ENCODE measurements around the gene MEMO1.
"Not testable (repeated sequence)": the region's sequence is repeated elsewhere in the genome, so short reads cannot be mapped to it uniquely, and the experiment has no call there.

Gene MEMO1

DNA sequence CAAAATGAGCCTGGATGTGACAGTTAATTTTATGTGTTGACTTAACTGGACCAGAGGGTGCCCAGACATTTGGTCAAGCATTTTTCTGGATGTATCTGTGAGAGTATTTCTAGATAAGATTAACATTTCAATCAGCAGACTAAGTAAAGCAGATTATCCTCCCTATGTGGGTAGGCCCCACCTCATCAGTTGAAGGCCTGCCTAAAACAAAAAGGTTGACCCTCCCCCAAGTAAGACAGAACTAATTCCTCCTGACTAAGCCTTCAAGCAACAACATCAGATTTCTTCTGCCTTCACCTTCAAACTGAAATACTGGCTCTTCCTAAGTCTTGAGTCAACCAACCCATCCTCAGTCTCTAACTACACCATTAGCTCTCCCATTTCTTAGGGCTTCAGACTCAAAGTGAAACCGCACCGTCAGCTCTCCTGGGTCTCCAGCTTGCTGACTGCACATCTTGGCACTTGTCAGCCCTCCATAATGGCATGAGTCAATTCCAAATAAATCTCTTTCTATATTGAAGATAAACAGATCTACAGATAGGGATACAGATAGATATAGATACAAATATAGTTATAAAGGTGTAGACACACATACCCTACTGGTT lies 47.9 kb downstream of the MEMO1 start:
- FAIRE-seq (peak; percentile 11), DNase-seq (ENCODE audit: insufficient read length, low spot score) (no peak)

DNA sequence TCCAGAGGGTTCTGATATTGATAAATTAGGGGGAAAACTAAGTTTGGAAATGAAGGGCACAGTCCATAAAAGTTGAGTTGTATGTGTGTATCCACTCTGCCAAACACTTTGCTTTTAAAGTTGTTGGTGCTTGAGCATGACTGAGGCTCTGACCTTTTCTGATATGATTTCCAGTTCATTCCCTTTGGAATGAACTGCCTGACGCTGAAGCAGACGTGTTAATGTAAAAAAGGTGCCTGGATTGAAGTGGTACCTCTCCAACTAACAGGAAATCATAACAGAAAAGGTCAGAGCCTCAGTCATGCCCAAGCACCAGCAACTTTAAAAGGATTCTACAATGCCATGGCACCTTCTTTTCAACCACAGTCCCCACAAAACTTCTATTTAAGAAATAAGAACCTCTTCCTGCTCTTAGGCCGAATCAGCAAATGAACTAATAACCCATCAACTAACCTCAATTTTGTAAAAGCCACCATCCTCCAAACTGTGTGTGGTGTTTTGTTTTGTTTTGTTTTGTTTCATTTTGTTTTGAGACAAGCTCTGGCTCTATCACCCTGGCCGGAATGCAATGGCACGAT lies 52.6 kb downstream of the MEMO1 start:
- no peak for DNase-seq (ENCODE audit: insufficient read length, low spot score)
- FAIRE-seq, result peak; percentile 37

DNA sequence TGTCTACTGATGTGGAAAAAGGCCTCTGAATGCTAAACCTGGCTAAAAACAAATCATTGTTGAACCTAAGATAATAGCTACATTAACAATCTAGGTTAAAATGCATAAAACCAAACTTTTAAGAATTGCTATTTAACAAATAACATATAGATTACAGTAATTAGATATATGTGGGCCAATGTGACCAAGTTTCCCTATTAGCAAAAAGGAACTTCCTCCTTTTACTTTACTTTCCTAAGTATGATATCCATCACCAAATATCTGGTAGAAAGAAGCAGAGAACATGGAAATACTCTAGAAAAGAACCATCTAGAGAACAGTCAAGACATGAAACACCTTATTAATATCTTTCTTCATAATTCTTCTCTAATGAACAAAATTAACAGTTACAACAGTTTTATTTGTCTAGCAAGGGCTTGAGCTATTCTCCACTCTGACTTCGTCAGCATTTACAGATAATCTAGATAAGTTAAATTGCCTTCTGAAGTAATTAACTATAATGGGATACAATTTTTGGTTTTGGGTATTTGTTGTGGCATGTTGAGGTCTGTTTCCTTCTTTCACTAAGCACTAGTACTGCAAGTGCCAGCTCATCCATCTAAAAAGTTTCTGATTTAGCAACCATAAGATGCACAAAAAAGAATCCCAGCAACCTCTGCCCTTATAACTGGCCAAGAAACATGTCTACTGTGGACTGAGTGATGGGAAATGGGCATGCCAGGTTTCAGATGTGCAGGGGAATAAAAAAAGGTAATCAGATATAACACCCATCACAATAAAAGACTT lies 53.3 kb downstream of the MEMO1 start:
- DNase-seq (ENCODE audit: insufficient read length, low spot score) (no peak), FAIRE-seq (no peak)

DNA sequence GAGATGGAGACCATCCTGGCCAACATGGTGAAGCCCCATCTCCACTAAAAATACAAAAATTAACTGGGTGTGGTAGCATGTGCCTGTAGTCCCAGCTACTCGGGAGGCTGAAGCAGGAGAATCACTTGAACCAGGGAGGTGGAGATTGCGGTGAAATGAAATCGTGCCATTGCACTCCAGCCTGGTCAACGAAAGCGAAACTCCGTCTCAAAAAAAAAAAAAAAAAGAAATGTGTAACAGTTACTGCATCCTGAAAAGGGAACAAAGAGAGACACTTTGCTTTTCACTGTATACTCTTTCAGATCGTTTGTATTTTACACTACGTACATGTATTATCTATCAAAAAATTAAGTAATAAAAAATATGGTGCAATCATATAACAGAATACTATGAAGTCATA lies 53.9 kb downstream of the MEMO1 start:
- not testable (repeated sequence) for FAIRE-seq; DNase-seq (ENCODE audit: insufficient read length, low spot score)

DNA sequence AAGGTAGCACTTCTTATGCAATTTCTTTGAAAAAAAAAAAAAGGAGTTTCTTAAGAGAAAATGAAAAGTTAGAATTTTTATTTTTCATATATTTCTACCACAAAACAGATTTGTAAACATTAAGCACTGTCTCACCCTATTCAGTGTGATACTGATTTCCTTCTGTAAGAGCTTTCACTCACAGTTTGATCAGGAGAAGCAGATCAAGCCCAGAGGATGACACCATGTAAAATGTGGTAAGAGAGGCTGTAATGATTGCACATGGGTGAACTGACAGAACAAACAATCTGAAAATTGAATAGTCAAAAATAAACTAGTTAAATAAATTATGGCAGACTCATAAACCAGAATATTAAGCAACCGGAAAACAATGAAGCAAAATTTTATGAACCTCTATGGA lies 54.5 kb downstream of the MEMO1 start:
- DNase-seq (ENCODE audit: insufficient read length, low spot score), result no peak
- FAIRE-seq, result no peak

DNA sequence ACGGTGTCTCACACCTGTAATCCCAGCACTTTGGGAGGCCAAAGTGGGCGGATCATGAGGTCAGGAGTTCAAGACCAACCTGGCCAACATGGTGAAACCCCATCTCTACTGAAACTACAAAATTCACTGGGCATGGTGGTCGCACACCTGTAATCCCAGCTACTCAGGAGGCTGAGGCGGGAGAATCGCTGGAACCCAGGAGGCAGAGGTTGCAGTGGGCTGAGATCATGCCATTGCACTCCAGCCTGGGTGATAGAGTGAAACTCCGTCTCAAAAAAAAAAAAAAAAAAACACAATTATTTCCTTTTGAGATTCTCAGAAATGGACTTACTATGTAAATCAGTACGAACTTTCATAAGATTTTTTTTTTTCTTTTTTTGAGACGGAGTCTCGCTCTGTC lies 57.7 kb downstream of the MEMO1 start:
- DNase-seq (ENCODE audit: insufficient read length, low spot score); FAIRE-seq: not testable (repeated sequence)

DNA sequence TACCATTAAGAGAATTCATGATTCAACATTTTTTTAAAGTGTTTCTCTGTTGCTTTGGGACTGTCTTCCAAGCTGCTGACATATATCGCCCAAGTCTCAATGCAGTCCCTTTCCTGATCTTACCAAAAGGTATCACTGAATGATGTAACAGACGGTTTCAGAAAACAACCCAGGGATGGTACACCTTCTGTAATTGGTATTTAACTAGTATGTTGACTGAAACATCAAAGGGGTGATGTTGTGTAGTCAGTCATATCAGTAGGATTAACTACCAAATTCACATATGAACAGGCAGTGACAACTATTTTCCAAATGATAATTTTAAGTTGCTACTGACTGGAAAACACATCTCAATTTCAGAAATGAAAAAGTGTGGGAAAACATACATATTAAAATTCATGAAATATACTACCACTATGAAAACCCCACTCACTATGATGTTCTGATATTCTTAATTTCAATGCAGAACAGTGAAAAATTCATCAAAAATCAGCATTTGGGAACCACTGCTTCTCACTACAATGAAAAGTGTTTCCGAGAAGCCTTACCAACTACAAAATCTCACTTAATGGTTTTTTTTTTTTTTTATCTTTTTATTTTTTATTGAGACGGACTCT lies 59.8 kb downstream of the MEMO1 start:
- no peak for DNase-seq (ENCODE audit: insufficient read length, low spot score)
- FAIRE-seq, result peak; percentile 67

DNA sequence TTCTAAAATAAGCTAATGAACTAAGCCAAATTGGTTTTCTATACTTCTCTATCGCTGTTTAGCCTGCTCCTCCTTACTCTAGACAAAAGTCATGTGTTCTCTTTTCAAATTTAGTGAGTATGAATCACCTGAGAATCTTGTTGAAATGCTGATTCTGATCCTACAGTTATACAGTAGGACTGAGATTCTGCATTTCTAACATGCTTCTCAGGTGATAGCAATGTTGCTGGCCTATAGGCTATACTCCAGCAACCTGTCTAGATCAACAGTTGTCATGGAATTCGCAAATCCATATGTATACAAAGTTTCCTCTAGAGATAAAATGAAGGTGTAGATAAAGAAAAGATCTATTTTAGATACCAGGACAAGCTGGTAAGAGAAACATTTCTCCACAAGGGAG lies 62.9 kb downstream of the MEMO1 start:
- FAIRE-seq, result peak; percentile 77

DNA sequence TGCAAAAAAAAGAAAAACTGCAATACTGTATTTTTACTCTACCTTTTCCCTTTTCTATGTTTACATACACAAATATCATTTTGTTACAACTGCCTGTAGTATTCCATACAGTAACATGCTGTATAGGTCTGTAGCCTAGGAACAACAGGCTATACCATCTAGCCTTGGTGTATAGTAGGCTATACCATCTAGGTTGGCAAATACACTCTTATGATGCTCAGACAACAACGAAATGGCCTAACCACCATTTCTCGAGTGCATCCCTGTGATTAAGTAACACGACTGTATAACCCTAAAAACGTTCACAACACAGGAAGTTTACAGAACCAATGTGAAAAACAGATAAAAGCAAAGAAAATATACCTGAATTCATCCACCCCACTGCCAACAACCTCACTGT lies 64.0 kb downstream of the MEMO1 start:
- FAIRE-seq, result no peak
- DNase-seq (ENCODE audit: insufficient read length, low spot score), result no peak

More for the DNA sequence above, 62.9 kb downstream of the MEMO1 start:
- DNase-seq (ENCODE audit: insufficient read length, low spot score), result no peak

DNA sequence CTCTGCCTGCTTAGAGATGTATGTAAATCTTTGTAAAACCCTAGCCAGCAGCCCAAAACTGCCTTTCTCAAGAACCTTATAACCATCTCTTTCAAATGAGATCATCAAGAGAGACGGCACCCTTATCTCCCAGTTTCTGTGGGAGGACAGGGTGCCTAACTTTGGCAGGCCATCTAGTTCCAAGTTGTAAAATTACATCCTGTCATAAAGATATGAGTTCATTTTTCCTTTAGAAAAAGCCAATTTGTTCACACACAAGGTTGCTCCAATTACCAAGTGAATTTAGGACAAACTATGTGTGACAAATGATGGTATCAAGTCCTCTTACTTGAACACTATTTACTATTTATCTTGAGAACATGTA lies 65.3 kb downstream of the MEMO1 start:
- no peak for DNase-seq (ENCODE audit: insufficient read length, low spot score)
- no peak for FAIRE-seq

DNA sequence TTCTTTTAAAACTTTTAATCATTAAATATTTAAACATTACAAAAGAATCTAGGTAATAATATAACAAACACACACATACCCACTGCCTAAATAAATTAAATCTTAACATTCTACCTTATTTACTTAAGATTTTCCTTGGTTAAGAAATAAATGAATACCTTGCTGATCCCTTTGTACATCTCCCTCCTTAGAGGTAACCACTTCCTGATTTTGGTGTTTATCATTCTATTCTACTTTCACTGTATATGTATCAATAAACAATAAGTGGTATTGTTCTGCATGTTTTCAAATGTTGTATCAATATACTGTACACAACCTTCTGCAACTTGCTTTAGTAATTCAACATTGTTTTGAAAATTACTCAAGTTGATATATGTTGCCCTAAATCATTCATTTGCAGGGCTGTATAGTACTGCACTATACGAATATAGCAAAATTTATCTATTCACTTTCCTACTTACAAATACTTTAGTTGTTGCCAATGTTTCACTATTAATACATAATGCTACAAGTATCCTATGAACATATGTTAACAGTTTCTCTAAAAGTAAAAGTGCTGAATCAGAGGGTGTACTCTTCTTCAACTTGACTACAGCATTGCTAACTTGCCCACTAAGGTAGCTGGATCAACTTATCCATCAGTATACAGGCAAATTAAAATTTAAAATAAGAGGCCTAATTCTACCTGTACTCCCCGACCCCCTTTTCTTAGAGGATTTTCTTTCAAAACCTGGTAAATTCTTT lies 65.8 kb downstream of the MEMO1 start:
- no peak for DNase-seq (ENCODE audit: insufficient read length, low spot score)
- no peak for FAIRE-seq

DNA sequence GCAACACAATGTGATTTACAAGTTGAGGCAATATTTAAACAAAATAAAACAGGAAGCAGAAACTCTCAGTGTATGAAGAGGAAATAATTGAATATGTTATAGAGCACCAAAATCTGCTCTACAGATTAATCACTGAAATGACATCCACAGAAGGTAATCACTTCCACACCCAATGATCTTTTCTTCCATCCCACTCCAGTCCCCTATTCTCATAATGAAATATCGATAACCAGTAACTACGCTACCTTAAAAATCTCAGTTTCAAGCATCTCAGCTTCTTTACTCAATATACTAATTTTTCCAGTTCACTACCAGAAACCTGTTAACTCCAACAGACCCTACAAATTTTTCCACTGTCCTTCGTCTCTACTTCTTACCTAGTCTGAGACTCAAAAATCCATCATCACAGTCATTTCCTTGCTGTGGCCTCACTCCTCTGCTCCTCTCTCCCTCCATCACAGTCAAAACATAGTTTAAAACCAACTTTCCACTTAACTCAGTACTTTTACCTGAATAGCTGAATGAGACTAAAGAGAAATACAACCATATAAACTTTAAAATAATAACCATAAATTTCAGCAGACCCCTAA lies 67.1 kb downstream of the MEMO1 start:
- DNase-seq (ENCODE audit: insufficient read length, low spot score) (no peak), FAIRE-seq (no peak)

DNA sequence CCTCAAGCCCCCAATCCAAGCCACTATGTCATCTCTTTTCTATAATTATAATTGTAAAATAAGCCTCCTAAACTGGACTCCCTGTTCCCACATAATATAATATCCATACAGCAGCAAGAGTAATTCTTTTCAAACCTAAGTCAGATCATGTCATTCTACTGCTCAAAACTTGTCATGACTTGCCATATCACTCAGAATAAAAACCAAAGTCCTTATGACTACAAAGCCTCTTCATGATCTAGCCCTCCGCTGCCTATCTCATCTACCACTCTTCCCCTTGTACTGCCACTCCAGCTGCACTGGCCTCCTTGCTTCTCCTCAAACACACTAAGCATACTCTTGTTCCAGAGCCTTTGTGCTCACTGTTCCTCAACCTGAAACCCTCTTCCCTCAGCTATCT lies 69.9 kb downstream of the MEMO1 start:
- DNase-seq (ENCODE audit: insufficient read length, low spot score), result no peak
- FAIRE-seq, result no peak

DNA sequence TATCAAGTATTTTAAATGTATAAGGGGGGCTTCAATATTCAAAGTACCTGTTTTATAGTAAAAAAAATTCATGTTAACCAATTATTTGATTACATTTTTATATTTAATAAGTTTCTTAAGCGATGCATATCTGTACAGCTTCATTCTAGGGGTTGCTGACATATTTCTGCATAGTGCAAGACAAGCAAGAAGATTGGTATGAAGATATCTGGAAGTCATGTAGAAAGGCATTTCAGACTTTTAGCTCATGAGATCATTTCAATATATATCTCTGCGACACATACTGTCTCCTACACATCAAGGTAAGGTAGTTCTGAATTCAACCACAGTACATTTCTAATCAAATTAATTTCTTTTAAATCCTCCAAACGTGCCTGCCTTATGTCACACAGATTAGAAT lies 73.1 kb downstream of the MEMO1 start:
- FAIRE-seq (no peak), DNase-seq (ENCODE audit: insufficient read length, low spot score) (no peak)

DNA sequence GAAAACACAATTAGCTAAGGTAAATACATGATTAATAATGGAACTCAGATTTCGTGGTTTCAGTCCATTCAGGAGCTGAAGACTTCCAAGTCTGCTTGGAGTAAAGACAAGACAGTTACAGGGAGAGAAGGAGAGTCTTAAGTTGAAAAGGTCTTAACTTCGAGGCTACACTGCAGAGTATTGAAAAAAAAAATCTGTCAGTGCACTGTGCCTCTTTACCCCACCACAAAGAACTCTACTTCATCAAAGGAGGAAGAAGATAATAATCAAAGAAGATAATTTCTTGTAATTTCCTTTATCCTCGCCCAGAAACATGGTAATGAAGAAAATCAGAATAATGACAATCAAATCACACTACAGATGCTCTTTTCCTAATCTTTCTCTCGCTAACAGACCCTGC lies 75.4 kb downstream of the MEMO1 start:
- no peak for DNase-seq (ENCODE audit: insufficient read length, low spot score)
- FAIRE-seq, result no peak

DNA sequence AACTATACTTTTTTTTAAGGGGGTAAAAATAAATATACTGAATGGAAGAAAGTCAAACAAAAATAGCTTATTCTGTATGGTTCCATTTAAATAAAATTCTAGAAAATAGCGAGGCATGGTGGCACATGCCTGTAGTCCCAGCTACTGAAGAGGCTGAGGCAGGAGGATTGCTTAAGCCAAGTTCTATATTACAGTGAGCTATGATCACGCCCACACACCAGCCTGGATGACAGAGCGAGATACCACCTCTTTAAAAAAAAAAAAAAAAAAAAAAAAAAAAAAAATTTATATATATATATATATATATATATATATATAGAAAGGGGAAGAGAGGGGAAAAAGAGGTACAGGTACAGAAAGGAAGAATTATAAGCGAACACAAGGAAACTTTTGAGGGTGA lies 77.7 kb downstream of the MEMO1 start:
- DNase-seq (ENCODE audit: insufficient read length, low spot score), result no peak
- no peak for FAIRE-seq

DNA sequence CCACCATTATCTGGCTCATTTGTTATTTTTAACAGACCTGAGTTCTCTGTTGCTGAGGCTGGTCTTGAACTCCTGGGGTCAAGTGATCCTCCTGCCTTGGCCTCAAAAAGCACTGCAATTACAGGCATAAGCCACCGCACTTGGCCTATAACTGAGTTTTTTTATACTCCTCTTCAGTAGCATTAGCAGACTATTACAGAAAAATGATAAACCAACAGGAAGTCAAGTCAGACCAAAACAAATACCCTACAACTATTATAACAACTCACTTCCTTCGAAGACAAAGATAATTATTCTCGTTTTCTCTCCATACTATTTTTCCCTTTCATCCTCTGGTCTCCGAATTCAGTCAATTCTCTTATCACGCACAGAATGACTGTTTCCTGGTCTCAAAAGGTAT lies 78.2 kb downstream of the MEMO1 start:
- no peak for DNase-seq (ENCODE audit: insufficient read length, low spot score)
- no peak for FAIRE-seq

DNA sequence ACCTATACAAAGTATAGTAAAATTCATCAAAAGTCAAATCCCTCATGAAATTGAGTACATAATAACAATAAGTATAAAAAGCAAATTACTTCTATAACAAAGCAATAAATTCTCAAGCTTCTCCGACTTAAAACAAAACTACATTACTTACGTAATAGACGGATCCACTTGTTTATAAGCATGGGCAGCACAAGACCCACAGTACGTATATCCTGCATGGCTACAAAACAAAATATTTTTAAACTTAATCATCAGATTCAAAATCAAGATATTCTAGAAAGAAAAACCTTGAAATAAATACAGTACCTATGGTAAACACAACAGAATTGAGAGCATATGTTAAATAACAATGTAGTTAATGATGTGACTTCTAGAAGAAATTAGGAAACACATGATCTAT lies 78.9 kb downstream of the MEMO1 start:
- no peak for FAIRE-seq
- DNase-seq (ENCODE audit: insufficient read length, low spot score), result no peak

DNA sequence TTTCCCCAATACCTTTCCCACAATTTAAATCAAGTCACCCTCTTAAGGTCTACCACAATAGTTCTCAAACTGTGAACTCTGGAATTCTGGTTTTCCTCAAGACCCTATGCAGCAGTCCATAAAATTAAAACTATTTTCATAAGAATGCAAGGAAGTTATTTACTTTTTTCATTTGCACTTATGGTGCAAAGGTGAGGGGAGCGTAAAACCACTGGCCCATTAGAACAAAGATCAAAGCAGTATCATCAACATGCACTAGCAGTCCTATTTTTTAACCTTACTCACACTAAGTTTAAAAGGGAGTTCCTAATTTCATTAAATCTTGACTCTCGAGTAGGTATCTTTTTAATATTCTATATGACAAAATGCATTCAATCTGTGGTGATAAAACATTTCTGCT lies 85.3 kb downstream of the MEMO1 start:
- FAIRE-seq (no peak), DNase-seq (ENCODE audit: insufficient read length, low spot score) (no peak)

DNA sequence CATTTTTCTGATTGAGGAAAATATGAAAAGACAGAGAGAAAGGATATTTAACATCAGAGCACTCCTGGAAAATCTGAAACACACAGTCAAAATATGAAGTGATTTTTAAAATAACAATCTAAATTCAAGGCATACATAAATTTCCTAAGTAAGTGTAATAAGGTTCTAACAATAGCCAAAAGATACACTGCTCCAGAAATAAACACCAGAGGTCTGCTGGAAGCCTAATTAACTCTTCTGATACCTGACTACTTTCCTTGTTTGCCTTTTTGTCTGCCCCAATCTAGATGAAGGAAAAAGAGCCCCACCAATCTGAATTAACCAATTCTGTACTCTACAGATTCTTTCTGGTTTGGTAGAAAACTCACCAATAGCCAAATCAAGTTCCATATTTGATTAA lies 87.1 kb downstream of the MEMO1 start:
- DNase-seq (ENCODE audit: insufficient read length, low spot score) (no peak), FAIRE-seq (peak; percentile 21)

All from GM19239 (cell line).